ENCODE results near the gene FIGNL2. TPM values are rescaled to one million over a fixed set of nuclear protein-coding genes. Genes with fewer than 3 reads are reported as not detected.

The FIGNL2 gene
- total RNA-seq, 1 experiment from 2014 or later = 0.27 TPM

DNA sequence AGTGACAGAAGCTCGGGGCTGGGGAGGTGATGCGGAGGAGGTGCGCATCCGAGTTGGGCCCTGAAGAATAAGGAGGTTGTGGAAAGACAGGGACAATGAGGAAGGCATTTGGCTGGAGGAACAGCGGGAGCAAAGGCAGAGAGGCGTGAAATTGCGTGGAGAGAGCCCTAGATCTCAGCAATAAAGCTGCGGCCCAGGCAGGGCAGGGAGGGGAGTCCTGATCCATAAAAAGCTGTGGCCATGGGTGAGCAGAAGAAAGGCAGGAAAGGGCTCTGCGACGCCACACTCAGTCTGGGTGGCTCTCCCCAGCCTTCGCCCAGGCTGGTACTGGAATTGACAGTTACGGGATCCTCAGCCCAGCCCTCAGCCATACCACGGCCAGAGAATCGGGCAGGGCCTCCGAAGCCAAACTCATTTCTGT, 2.2 kb downstream of the FIGNL2 start:
- H3K9me3 ChIP-seq (ENCODE audit: control insufficient read depth in 1 of 2, insufficient read depth in 1 of 2, low read depth in 1 of 2, low read length in 2 of 2) = no peaks in the 10 kb centered on the region
- no peak for TF ChIP-seq CTCF (IDR thresholded peaks at IDR 0.05 in 2 of 3, conservative IDR thresholded peaks at IDR 0.05 in 1 of 3; ENCODE audit: borderline replicate concordance in 1 of 3, insufficient read depth in 1 of 3, low read depth in 2 of 3, low read length in 2 of 3)
- no peaks in the 10 kb centered on the region for H4K20me1 ChIP-seq (ENCODE audit: insufficient read depth)
- H3K27me3 ChIP-seq (ENCODE audit: insufficient read depth, low read length) = peaks cover 2% of the 10 kb centered on the region; the same call in 1 of the 2 replicates
- no peak for ATAC-seq
- POLR2A ChIA-PET = interaction anchor here (0.6 kb wide), 1 partner anchor 8 kb away, joined by 3 read pairs; no protein-coding TSS in a partner anchor
- CTCF ChIA-PET = no interaction called here
- H3K79me2 ChIP-seq (ENCODE audit: insufficient read depth, low read length) = no peaks in the 10 kb centered on the region
- no peaks in the 10 kb centered on the region for H3K9me2 ChIP-seq (ENCODE audit: insufficient read depth)
- H3K27ac ChIP-seq (ENCODE audit: low read depth, low read length) = no peak overlapping the region
- RAD21 ChIA-PET (ENCODE audit: low non-redundant PET in 1 of 2, low total read pairs in 2 of 2, uncharacterized antibody in 2 of 2, unreplicated experiment in 2 of 2) = no interaction called here
- BruUV-seq (replicated peaks) = no TSS peak
- H3K9ac ChIP-seq (ENCODE audit: low read length) = no peak overlapping the region
- H3K4me2 ChIP-seq (ENCODE audit: low read length) = no peak overlapping the region
- no peaks in the 10 kb centered on the region for H3K36me3 ChIP-seq (ENCODE audit: control insufficient read depth in 1 of 2, insufficient read depth in 2 of 2, low read length in 2 of 2)
- DNase-seq (ENCODE audit: low read depth, low spot score) = no peak
- intact Hi-C loops (cut with micrococcal nuclease) = no loop called here
- no peak overlapping the region for H2AFZ ChIP-seq (ENCODE audit: low read depth, low read length, poor library complexity, severe bottlenecking)
- H3K4me1 ChIP-seq (ENCODE audit: control insufficient read depth in 1 of 2, insufficient read depth in 2 of 2, low read length in 2 of 2) = peaks cover 0 to 4% of the 10 kb centered on the region in 2 experiments; a peak in 2 of 4 replicates
- H3K4me3 ChIP-seq (replicated peaks in 1 of 2; ENCODE audit: low read depth in 1 of 2, low read length in 2 of 2) = no peak overlapping the region

GRCh38 chr12:51845482-51845881, 3.0 kb downstream of the FIGNL2 start:
- intact Hi-C loops (cut with micrococcal nuclease) = no loop called here
- TF ChIP-seq POLR2AphosphoS5 (IDR thresholded peaks at IDR 0.05; ENCODE audit: low read depth, low read length) (no peak), CBX3 (IDR thresholded peaks at IDR 0.05; ENCODE audit: low read depth) (no peak), ZFX (IDR thresholded peaks at IDR 0.05) (no peak), ELF1 (IDR thresholded peaks at IDR 0.05; ENCODE audit: borderline replicate concordance, low read depth) (no peak), FOSL1 (IDR thresholded peaks at IDR 0.05; ENCODE audit: low read depth) (no peak), CTCF (IDR thresholded peaks at IDR 0.05 in 2 of 3, conservative IDR thresholded peaks at IDR 0.05 in 1 of 3; ENCODE audit: borderline replicate concordance in 1 of 3, insufficient read depth in 1 of 3, low read depth in 2 of 3, low read length in 2 of 3) (no peak), EZH2phosphoT487 (IDR thresholded peaks at IDR 0.05; ENCODE audit: borderline replicate concordance) (no peak), ATF3 (IDR thresholded peaks at IDR 0.05) (no peak), SP1 (IDR thresholded peaks at IDR 0.05; ENCODE audit: low read depth) (no peak)
- TF ChIP-seq, protein P1, sequence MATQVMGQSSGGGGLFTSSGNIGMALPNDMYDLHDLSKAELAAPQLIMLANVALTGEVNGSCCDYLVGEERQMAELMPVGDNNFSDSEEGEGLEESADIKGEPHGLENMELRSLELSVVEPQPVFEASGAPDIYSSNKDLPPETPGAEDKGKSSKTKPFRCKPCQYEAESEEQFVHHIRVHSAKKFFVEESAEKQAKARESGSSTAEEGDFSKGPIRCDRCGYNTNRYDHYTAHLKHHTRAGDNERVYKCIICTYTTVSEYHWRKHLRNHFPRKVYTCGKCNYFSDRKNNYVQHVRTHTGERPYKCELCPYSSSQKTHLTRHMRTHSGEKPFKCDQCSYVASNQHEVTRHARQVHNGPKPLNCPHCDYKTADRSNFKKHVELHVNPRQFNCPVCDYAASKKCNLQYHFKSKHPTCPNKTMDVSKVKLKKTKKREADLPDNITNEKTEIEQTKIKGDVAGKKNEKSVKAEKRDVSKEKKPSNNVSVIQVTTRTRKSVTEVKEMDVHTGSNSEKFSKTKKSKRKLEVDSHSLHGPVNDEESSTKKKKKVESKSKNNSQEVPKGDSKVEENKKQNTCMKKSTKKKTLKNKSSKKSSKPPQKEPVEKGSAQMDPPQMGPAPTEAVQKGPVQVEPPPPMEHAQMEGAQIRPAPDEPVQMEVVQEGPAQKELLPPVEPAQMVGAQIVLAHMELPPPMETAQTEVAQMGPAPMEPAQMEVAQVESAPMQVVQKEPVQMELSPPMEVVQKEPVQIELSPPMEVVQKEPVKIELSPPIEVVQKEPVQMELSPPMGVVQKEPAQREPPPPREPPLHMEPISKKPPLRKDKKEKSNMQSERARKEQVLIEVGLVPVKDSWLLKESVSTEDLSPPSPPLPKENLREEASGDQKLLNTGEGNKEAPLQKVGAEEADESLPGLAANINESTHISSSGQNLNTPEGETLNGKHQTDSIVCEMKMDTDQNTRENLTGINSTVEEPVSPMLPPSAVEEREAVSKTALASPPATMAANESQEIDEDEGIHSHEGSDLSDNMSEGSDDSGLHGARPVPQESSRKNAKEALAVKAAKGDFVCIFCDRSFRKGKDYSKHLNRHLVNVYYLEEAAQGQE (IDR thresholded peaks at IDR 0.05; ENCODE audit: low read depth) = no peak
- no peak overlapping the region for H3K4me3 ChIP-seq (replicated peaks in 1 of 2; ENCODE audit: low read depth in 1 of 2, low read length in 2 of 2)
- H3K27ac ChIP-seq (ENCODE audit: low read depth, low read length) = no peak overlapping the region
- ChIA-PET RAD21 (ENCODE audit: low non-redundant PET in 1 of 2, low total read pairs in 2 of 2, uncharacterized antibody in 2 of 2, unreplicated experiment in 2 of 2) (interaction anchor here in 1 of 2 experiments (0.7 kb wide), 1 partner anchor 671 kb away, joined by 4 read pairs; no protein-coding TSS in a partner anchor), CTCF (no interaction called here), POLR2A (no interaction called here)
- H3K9ac ChIP-seq (ENCODE audit: low read length) = no peak overlapping the region
- H4K20me1 ChIP-seq (ENCODE audit: insufficient read depth) = no peaks in the 10 kb centered on the region
- DNase-seq (ENCODE audit: low read depth, low spot score) (no peak), ATAC-seq (no peak)
- no peak overlapping the region for H2AFZ ChIP-seq (ENCODE audit: low read depth, low read length, poor library complexity, severe bottlenecking)
- H3K36me3 ChIP-seq (ENCODE audit: control insufficient read depth in 1 of 2, insufficient read depth in 2 of 2, low read length in 2 of 2) = no peaks in the 10 kb centered on the region
- H3K4me2 ChIP-seq (ENCODE audit: low read length) = no peak overlapping the region
- H3K9me3 ChIP-seq (ENCODE audit: control insufficient read depth in 1 of 2, insufficient read depth in 1 of 2, low read depth in 1 of 2, low read length in 2 of 2) = no peaks in the 10 kb centered on the region
- BruUV-seq (replicated peaks) = no TSS peak
- H3K79me2 ChIP-seq (ENCODE audit: insufficient read depth, low read length) = no peaks in the 10 kb centered on the region
- H3K27me3 ChIP-seq (ENCODE audit: insufficient read depth, low read length) = peaks cover 2% of the 10 kb centered on the region; the same call in 1 of the 2 replicates
- peaks cover 0 to 4% of the 10 kb centered on the region in 2 experiments; a peak in 2 of 4 replicates for H3K4me1 ChIP-seq (ENCODE audit: control insufficient read depth in 1 of 2, insufficient read depth in 2 of 2, low read length in 2 of 2)
- no peaks in the 10 kb centered on the region for H3K9me2 ChIP-seq (ENCODE audit: insufficient read depth)
